ENCODE results near the gene ACSF3. TPM values are rescaled to one million over a fixed set of nuclear protein-coding genes. Genes with fewer than 3 reads are reported as not detected.
A peak's percentile ranks its signal among the peaks of the same experiment; 100 is the strongest.
"Not testable (repeated sequence)": the region's sequence is repeated elsewhere in the genome, so short reads cannot be mapped to it uniquely, and the experiment has no call there.

The ACSF3 gene
- total RNA-seq, 1 experiment from 2014 or later: 21.8 TPM

GRCh38 chr16:89187770-89188392 is 94.2 kb downstream of the ACSF3 start:
- Histone ChIP-seq H3K27me3 (no peaks in the 10 kb centered on the region), H3K36me3 (no peaks in the 10 kb centered on the region), H3K9me3 (no peaks in the 10 kb centered on the region), H3K4me3 (no peak overlapping the region)
- no peak for DNase-seq

GRCh38 chr16:89188471-89189357 is 95.1 kb downstream of the ACSF3 start:
- H3K27me3 ChIP-seq, H3K36me3 ChIP-seq, H3K9me3 ChIP-seq, H3K4me3 ChIP-seq, DNase-seq: not testable (repeated sequence)

- Histone ChIP-seq H3K4me3 (no peak overlapping the region), H3K27me3 (no peaks in the 10 kb centered on the region), H3K36me3 (no peaks in the 10 kb centered on the region), H3K9me3 (no peaks in the 10 kb centered on the region)
- no peak for DNase-seq
Observed at GRCh38 chr16:89189358-89190025, 95.8 kb downstream of the ACSF3 start.

GRCh38 chr16:89190150-89190958 is 96.7 kb downstream of the ACSF3 start:
- Histone ChIP-seq H3K9me3 (no peaks in the 10 kb centered on the region), H3K36me3 (no peaks in the 10 kb centered on the region), H3K27me3 (no peaks in the 10 kb centered on the region), H3K4me3 (no peak overlapping the region)
- DNase-seq: no peak

- no peaks in the 10 kb centered on the region for H3K9me3 ChIP-seq
- DNase-seq: no peak
- H3K4me3 ChIP-seq: no peak overlapping the region
- no peaks in the 10 kb centered on the region for H3K27me3 ChIP-seq
- H3K36me3 ChIP-seq: no peaks in the 10 kb centered on the region
Observed at GRCh38 chr16:89191033-89191900, 97.6 kb downstream of the ACSF3 start.

- no peaks in the 10 kb centered on the region for H3K9me3 ChIP-seq
- H3K36me3 ChIP-seq: no peaks in the 10 kb centered on the region
- H3K4me3 ChIP-seq: peak overlapping the region; percentile 47
- no peaks in the 10 kb centered on the region for H3K27me3 ChIP-seq
- no peak for DNase-seq
Observed at GRCh38 chr16:89191901-89192185, 98.2 kb downstream of the ACSF3 start.

- not testable (repeated sequence) for H3K36me3 ChIP-seq
- peak overlapping the region; percentile 47 for H3K4me3 ChIP-seq
Observed at GRCh38 chr16:89192186-89192955, 98.7 kb downstream of the ACSF3 start.

GRCh38 chr16:89192956-89193575 is 99.4 kb downstream of the ACSF3 start:
- Histone ChIP-seq H3K36me3 (no peaks in the 10 kb centered on the region), H3K27me3 (no peaks in the 10 kb centered on the region), H3K4me3 (no peak overlapping the region), H3K9me3 (no peaks in the 10 kb centered on the region)
- peak; percentile 71 for DNase-seq

More at GRCh38 chr16:89192186-89192955, 98.7 kb downstream of the ACSF3 start:
- H3K27me3 ChIP-seq, H3K9me3 ChIP-seq: not testable (repeated sequence)
- DNase-seq: peak; percentile 78

- Histone ChIP-seq H3K9me3 (no peaks in the 10 kb centered on the region), H3K36me3 (no peaks in the 10 kb centered on the region), H3K4me3 (no peak overlapping the region), H3K27me3 (no peaks in the 10 kb centered on the region)
- no peak for DNase-seq
Observed at GRCh38 chr16:89193576-89194293, 100.1 kb downstream of the ACSF3 start.

GRCh38 chr16:89194340-89195311 is 101.0 kb downstream of the ACSF3 start:
- H3K36me3 ChIP-seq: no peaks in the 10 kb centered on the region
- DNase-seq: no peak

GRCh38 chr16:89195521-89196171 is 102.0 kb downstream of the ACSF3 start:
- Histone ChIP-seq H3K9me3 (no peaks in the 10 kb centered on the region), H3K36me3 (no peaks in the 10 kb centered on the region), H3K27me3 (peaks cover 2% of the 10 kb centered on the region), H3K4me3 (no peak overlapping the region)
- DNase-seq: no peak

More at GRCh38 chr16:89194340-89195311, 101.0 kb downstream of the ACSF3 start:
- Histone ChIP-seq H3K27me3 (no peaks in the 10 kb centered on the region), H3K4me3 (no peak overlapping the region), H3K9me3 (no peaks in the 10 kb centered on the region)

- no peak overlapping the region for H3K4me3 ChIP-seq
- peaks cover 3% of the 10 kb centered on the region for H3K27me3 ChIP-seq
- DNase-seq: no peak
- H3K9me3 ChIP-seq: no peaks in the 10 kb centered on the region
- no peaks in the 10 kb centered on the region for H3K36me3 ChIP-seq
Observed at GRCh38 chr16:89197033-89197632, 103.5 kb downstream of the ACSF3 start.

Measured in MG63 (cell line).